Psoas muscle (tissue), 8 donors: ENCODE measurements around the gene ZNF212. TPM values are rescaled to one million over a fixed set of nuclear protein-coding genes. Genes with fewer than 3 reads are reported as not detected.

Experiments used
- ATAC-seq, 4 donors: fragments of 200-7000 bp; cut with Tn5 transposase; one replicate each; pipeline ENCODE4 v1.9.1; 2020; ENCODE audit warnings: moderate library complexity in 3 of 4, mild to moderate bottlenecking in 2 of 4
- DNase-seq, 2 donors: peaks; one replicate each; pipeline ENCODE4 v3.0.0-alpha.2; 2020
- H3K27ac ChIP-seq: fragments of 200-600 bp; one replicate; pipeline ENCODE4 v1.8.0; 2022
- H3K27me3 ChIP-seq, 3 donors: fragments of 200-600 bp in 1 of 3; one replicate each; pipeline versions ENCODE4 v1.6.1 to v1.8.0; 2013 to 2022; ENCODE audit warnings: low read length in 2 of 3, mild to moderate bottlenecking in 2 of 3, moderate library complexity in 1 of 3; ENCODE audit not compliant: insufficient read depth in 3 of 3
- H3K36me3 ChIP-seq, 2 donors: fragments of 200-600 bp in 1 of 2; one replicate each; pipeline versions ENCODE4 v1.6.1 to v1.8.0; 2013 to 2022; ENCODE audit warnings: low read depth in 1 of 2, mild to moderate bottlenecking in 1 of 2, moderate library complexity in 1 of 2; ENCODE audit not compliant: insufficient read depth in 1 of 2
- H3K4me1 ChIP-seq: fragments of 200-600 bp; one replicate; pipeline ENCODE4 v1.8.0; 2022
- H3K4me3 ChIP-seq: fragments of 200-600 bp; one replicate; pipeline ENCODE4 v1.8.0; 2022; ENCODE audit warnings: mild to moderate bottlenecking
- H3K9me3 ChIP-seq: fragments of 200-600 bp; one replicate; pipeline ENCODE4 v1.8.0; 2022
- WGBS, 3 donors: extraction: QIAGEN DNeasy Blood & Tissue Kit; methylation state at CpG; one replicate each; pipeline versions ENCODE4 v1.1.6 to v1.1.7; 2013; 5-methylcytosine and 5-hydroxymethylcytosine counted together
- intact Hi-C, 2 donors: fragments of 100-400 bp; cut with DNase I; formaldehyde crosslinking; loops; one replicate each; pipeline versions ENCODE4 v1.11.0 to v1.14.2; 2022
- polyA plus RNA-seq, 3 donors: library from polyadenylated mRNA; stranded (reverse); fragments of 200-250 nt; gene quantifications; one replicate each; pipeline ENCODE4 v1.2.3, GENCODE V29; 2013
- total RNA-seq, 4 donors: library from RNA; stranded (reverse); fragmentation: NEBNext Ultra II Directional in 2 of 4; extraction: Animal tissue kit (Norgen Biotek cat#: 25700) in 2 of 4; gene quantifications; one replicate each; pipeline versions ENCODE4 v1.2.1 to v1.2.4, GENCODE V29; 2021 to 2023
- TF ChIP-seq, protein P1 (sequence below): fragments of 200-600 bp; IDR thresholded peaks from one replicate; pipeline ENCODE4 v1.8.0; 2022; ENCODE audit warnings: antibody characterized with exemption
- donor health status: healthy with polysubstance abuse.
- donor health status: DM: no; HTN: no; CAD: no; lungs with moderate emphysema.
- donor health status: Bipolar disorder and iron deficiency.
- donor health status: healthy.
- donor health status: DM: yes; HTN: yes; CAD: no.
- donor health status: DM: no; HTN: no; CAD: no.
- donor health status: DM: no; HTN: no; CAD: no.
- donor health status: DM: yes; HTN: yes; CAD: no.

The ZNF212 gene
- total and polyA plus RNA-seq, 7 donors: 3.1 to 6.4 (median 4.3) TPM

DNA sequence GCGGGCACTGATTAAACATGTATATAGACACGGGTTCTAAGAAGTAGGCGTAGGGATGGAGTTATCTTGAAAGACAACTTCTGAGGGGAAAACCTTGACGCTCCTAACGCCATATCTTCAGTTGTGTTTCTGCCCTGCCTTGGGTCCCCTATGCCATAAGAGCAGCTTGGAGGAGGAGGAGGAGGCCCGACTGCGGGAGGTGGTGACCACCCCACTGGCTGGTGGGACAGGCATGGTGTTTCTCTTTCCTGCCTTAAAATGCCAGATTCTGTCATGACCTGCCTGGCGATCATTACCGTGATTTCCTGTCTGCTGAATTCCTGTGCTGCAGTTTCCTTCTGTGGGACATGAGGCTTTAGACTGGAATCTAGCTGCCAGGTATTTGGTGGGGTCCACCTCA, 38.4 kb downstream of the ZNF212 start:
- ATAC-seq: no peak
- WGBS, 3 donors: 96 to 97% (median 97%) methylated on average over 9 of the region's 9 CpGs
- H3K36me3 ChIP-seq: peaks cover 4 to 89% of the 10 kb centered on the region in 2 donors
- no peak overlapping the region for H3K4me3 ChIP-seq
- no peak for DNase-seq
- H3K4me1 ChIP-seq: no peaks in the 10 kb centered on the region
- no peaks in the 10 kb centered on the region for H3K27me3 ChIP-seq
- no peaks in the 10 kb centered on the region for H3K9me3 ChIP-seq
- no peak overlapping the region for H3K27ac ChIP-seq
- intact Hi-C loops: no loop called here
- TF ChIP-seq, protein P1, sequence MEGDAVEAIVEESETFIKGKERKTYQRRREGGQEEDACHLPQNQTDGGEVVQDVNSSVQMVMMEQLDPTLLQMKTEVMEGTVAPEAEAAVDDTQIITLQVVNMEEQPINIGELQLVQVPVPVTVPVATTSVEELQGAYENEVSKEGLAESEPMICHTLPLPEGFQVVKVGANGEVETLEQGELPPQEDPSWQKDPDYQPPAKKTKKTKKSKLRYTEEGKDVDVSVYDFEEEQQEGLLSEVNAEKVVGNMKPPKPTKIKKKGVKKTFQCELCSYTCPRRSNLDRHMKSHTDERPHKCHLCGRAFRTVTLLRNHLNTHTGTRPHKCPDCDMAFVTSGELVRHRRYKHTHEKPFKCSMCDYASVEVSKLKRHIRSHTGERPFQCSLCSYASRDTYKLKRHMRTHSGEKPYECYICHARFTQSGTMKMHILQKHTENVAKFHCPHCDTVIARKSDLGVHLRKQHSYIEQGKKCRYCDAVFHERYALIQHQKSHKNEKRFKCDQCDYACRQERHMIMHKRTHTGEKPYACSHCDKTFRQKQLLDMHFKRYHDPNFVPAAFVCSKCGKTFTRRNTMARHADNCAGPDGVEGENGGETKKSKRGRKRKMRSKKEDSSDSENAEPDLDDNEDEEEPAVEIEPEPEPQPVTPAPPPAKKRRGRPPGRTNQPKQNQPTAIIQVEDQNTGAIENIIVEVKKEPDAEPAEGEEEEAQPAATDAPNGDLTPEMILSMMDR: no peak

DNA sequence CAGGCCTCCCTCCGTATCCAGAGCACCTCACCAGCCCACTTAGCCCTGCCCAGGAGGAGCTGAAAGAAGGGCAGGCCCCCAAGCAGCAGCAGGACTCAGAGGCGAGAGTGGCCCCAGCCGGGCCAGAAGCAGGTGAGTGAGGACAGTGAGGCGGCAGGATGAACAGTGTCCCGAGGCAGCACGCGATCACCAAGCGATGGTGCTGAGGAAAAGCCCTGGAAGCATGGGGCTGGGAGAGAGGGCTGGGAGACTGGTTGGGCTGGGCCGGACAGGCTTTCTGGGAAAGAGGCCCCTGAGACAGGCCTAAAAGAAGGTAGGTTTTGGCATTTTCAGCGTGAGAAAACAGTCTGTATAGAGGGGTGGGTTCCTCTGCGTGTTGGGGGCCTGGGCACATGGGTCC, 38.9 kb downstream of the ZNF212 start:
- DNase-seq (no peak), ATAC-seq (no peak)
- WGBS, 3 donors: 97 to 98% (median 97%) methylated on average over 11 of the region's 11 CpGs
- no peak overlapping the region for H3K4me3 ChIP-seq
- no peaks in the 10 kb centered on the region for H3K27me3 ChIP-seq
- intact Hi-C loops: no loop called here
- H3K4me1 ChIP-seq: no peaks in the 10 kb centered on the region
- H3K27ac ChIP-seq: no peak overlapping the region
- peaks cover 4 to 84% of the 10 kb centered on the region in 2 donors for H3K36me3 ChIP-seq
- no peaks in the 10 kb centered on the region for H3K9me3 ChIP-seq
- TF ChIP-seq, protein P1: no peak

DNA sequence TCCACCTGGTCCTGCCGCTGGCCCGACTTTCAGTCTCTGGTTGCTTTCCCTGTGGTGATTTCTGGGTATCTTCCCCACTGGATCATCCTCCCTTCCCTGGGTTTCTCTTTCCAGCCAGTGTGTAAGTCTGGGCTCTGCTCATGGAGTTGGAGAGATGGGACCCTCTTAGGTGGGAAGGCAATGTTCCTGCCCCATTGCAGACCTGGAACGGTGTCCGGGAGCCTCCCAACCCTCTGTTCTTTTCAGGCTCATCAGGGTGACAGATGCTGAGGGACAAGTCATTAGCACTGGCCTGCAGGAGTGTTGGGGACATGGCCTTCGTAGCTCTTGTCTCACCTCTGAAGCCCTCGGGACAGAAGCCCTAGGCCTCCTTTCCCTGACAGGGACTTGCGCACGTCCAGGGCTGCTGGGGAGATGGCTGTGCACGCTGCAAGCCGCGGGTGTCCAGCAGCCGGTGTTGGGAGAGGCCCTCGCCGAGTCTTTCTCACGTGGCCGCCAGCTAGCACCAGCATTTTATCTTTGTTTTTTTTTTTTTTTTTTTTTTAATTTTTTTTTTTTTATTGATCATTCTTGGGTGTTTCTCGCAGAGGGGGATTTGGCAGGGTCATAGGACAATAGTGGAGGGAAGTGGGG, 39.8 kb downstream of the ZNF212 start:
- ATAC-seq: no peak
- TF ChIP-seq, protein P1: no peak
- Histone ChIP-seq H3K27me3 (no peaks in the 10 kb centered on the region), H3K4me1 (no peaks in the 10 kb centered on the region), H3K27ac (no peak overlapping the region), H3K36me3 (peaks cover 4 to 76% of the 10 kb centered on the region in 2 donors), H3K4me3 (no peak overlapping the region), H3K9me3 (no peaks in the 10 kb centered on the region)
- no peak for DNase-seq
- 93 to 96% (median 94%) methylated on average over 17 of the region's 17 CpGs for WGBS, 3 donors
- intact Hi-C loops: no loop called here

GRCh38 chr7:149280151-149280550, 40.7 kb downstream of the ZNF212 start:
- Histone ChIP-seq H3K4me3 (no peak overlapping the region), H3K27me3 (no peaks in the 10 kb centered on the region), H3K36me3 (peaks cover 4 to 72% of the 10 kb centered on the region in 2 donors), H3K27ac (no peak overlapping the region), H3K9me3 (no peaks in the 10 kb centered on the region), H3K4me1 (no peaks in the 10 kb centered on the region)
- WGBS, 3 donors: 80 to 98% (median 84%) methylated on average over 1 to 6 of the region's 9 CpGs
- DNase-seq (no peak), ATAC-seq (no peak)
- TF ChIP-seq, protein P1: no peak
- intact Hi-C loops: loop anchor here in 1 of 2 donors (10.0 kb wide), 1 partner anchor 255 kb away; the partner anchor contains the start of gene PDIA4
